SHP77 (cell line): ENCODE data around the gene PCYT1B.

Experiments
- DNase-seq, 2 experiments: peaks; one replicate each; lab custom pipeline; 2025; lab: John Stamatoyannopoulos, UW

Gene PCYT1B

GRCh38 chrX:24525455-24525854 is 121.7 kb downstream of the PCYT1B start:
- no peak for DNase-seq

GRCh38 chrX:24520472-24520871 is 126.7 kb downstream of the PCYT1B start:
- DNase-seq: no peak

- DNase-seq: no peak
These were observed 131.7 kb downstream of the PCYT1B start for GRCh38 chrX:24515447-24515846.

- DNase-seq: no peak
These were observed 133.7 kb downstream of the PCYT1B start for GRCh38 chrX:24513416-24513815.

GRCh38 chrX:24508375-24508774 is 138.8 kb downstream of the PCYT1B start:
- no peak for DNase-seq
